ENCODE measurements around the gene TIGD2.

Gene TIGD2

GRCh38 chr4:89072921-89073320 is 38.4 kb upstream of the TIGD2 start:
- in situ Hi-C loops (cut with HindIII; ENCODE audit: low sequenced_read_pairs) = no loop called here
- H3K4me3 ChIP-seq (ENCODE audit: low read depth, low read length) = no peak overlapping the region
- no peak for TF ChIP-seq CTCF (IDR thresholded peaks at IDR 0.05; ENCODE audit: low read depth, low read length, missing control alignments)
- no peak for DNase-seq (ENCODE audit: low read depth)

GRCh38 chr4:89077761-89078160 is 33.6 kb upstream of the TIGD2 start:
- no peak for DNase-seq (ENCODE audit: low read depth)
- in situ Hi-C loops (cut with HindIII; ENCODE audit: low sequenced_read_pairs) = no loop called here
- H3K4me3 ChIP-seq (ENCODE audit: low read depth, low read length) = no peak overlapping the region
- no peak for TF ChIP-seq CTCF (IDR thresholded peaks at IDR 0.05; ENCODE audit: low read depth, low read length, missing control alignments)

GRCh38 chr4:89078300-89078699 is 33.0 kb upstream of the TIGD2 start:
- TF ChIP-seq CTCF (IDR thresholded peaks at IDR 0.05; ENCODE audit: low read depth, low read length, missing control alignments) = no peak
- in situ Hi-C loops (cut with HindIII; ENCODE audit: low sequenced_read_pairs) = no loop called here
- H3K4me3 ChIP-seq (ENCODE audit: low read depth, low read length) = no peak overlapping the region
- no peak for DNase-seq (ENCODE audit: low read depth)

- no peak for TF ChIP-seq CTCF (IDR thresholded peaks at IDR 0.05; ENCODE audit: low read depth, low read length, missing control alignments)
- H3K4me3 ChIP-seq (ENCODE audit: low read depth, low read length) = no peak overlapping the region
- in situ Hi-C loops (cut with HindIII; ENCODE audit: low sequenced_read_pairs) = no loop called here
- DNase-seq (ENCODE audit: low read depth) = no peak
Measured at GRCh38 chr4:89099034-89099433, 12.3 kb upstream of the TIGD2 start.

GRCh38 chr4:89099471-89099870 is 11.9 kb upstream of the TIGD2 start:
- no peak for TF ChIP-seq CTCF (IDR thresholded peaks at IDR 0.05; ENCODE audit: low read depth, low read length, missing control alignments)
- no peak overlapping the region for H3K4me3 ChIP-seq (ENCODE audit: low read depth, low read length)
- in situ Hi-C loops (cut with HindIII; ENCODE audit: low sequenced_read_pairs) = no loop called here
- DNase-seq (ENCODE audit: low read depth) = no peak

- H3K4me3 ChIP-seq (ENCODE audit: low read depth, low read length) = no peak overlapping the region
- in situ Hi-C loops (cut with HindIII; ENCODE audit: low sequenced_read_pairs) = no loop called here
- no peak for DNase-seq (ENCODE audit: low read depth)
- TF ChIP-seq CTCF (IDR thresholded peaks at IDR 0.05; ENCODE audit: low read depth, low read length, missing control alignments) = no peak
Measured at GRCh38 chr4:89100853-89101252, 10.5 kb upstream of the TIGD2 start.
